T-helper 2 cell (primary cell): ENCODE measurements around the gene STEAP3.

ENCODE experiments used
- DNase-seq, 5 experiments: peaks; one replicate each; pipeline versions ENCODE4 v3.0.0 to v3.0.0-alpha.2; 2012 to 2022

Gene STEAP3

DNA sequence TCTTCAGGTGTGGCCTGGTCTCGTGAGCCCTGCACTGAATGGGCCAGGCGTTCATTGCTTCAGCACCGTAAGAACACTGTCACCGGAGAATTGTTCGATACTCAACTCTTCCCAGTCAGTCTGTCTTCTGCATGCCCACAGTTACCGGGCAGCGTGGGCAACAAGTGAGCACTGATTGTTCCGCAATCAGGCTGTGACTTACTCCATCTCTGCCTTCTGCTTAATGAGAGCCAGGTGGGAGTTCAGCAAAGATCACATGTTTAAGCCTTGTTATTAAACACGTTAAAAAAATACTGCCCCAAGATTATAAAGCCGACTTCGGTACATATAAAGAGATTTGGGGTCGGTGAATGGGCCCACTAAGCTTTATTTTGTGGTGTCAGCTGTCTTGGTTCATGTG, 3.7 kb downstream of the STEAP3 start:
- no peak for DNase-seq

DNA sequence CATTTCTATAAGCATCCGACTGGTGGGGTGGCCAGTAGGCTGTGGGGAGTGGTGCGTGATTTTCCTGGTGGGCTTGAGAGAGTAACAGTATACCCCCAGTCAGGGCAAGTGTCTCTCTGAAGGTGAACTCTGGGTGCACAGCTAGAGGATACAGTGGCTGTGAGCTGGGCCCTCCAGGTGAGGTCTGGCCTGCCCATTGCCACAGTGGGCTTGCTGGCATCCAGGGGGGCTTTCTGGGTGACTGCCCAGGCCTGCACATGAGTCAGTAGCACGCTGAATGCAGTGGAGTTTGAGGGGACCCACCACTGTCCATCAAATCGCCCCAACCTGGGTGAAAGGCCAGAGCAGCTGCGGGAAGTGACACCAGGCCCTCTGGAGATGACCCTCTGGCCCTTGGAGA, 4.5 kb downstream of the STEAP3 start:
- DNase-seq: no peak

DNA sequence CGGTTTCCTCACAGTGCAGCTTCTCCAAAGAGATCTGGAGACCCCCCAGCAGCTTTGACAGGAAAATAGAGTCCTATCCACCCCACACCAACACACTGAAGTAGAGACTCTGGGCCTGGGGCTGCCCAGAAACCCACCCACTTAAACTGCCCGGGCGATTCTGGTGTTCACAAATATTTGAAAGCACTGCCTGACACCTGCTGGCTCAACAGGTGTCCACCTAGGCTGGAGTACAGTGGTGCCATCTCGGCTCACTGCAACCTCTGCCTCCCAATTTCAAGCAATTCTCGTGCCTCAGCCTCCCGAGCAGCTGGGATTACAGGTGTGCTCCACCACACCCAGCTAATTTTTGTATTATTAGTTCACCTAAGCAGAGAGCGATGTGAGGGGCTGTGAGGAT, 5.3 kb downstream of the STEAP3 start:
- DNase-seq: no peak

DNA sequence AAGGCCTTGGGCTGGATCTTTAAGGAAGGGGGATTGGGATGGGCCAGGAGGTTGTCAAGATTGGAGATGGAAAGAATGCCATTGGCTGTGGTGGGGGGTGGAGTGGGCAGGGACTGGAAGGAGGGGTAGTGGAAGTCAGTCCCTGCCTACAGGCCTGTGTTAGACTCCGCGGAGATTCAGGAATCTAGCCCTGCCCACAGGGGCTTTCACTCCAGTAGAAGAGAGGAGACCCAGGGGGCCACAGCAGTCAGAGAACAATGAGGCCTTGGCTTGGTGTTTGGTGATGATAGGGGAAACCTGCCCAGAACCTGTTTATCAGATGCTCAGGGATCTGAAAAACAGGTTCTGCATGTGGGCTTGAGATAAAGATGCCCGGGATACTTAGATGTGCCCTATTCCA, 6.1 kb downstream of the STEAP3 start:
- DNase-seq: no peak

DNA sequence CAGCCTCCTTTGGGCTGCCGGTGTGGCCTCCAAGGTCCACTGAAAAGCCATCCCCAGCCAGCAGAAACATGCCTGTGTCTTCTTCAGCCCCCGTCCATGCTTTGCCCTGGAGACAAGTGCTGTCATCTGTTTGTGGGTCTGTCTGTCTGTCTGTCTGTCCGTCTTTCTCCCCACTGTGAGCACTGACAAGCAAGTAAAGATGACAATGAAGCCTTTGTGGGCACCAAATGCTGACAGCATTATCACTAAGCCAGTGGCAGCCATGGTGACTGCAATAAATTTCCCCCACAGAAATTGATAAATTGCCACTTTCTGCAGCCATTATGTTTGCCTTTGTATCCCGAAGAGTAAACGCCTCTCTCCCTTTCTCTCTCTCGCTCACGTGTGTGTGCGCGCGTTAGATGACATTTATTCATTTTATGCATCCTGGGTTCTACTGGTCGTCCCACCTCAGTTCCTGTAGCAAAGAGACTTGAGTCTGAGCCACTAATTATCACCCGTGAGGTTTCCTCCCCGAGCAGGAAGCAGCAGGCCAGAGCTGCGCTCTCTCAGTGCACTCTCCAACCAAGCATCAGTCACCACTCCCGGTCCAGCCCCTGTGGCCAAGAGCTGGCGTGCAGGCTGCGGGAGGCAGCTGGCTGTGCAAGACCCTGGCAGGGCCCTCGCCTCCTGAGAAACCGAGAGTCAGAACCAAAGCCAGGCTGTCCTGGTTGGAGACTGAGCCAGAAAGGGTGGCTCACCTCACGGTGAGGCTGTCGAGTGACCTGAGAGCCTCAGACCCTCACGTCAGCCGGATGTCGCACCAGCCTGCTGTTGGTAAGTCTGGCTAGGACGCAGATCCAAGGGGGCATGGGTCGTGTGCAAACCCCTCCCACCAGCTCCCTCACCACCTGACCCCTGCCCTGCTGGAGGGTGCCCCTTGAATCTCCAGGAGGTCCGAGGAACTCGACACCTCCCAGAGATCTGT, 6.9 kb downstream of the STEAP3 start:
- DNase-seq: no peak

DNA sequence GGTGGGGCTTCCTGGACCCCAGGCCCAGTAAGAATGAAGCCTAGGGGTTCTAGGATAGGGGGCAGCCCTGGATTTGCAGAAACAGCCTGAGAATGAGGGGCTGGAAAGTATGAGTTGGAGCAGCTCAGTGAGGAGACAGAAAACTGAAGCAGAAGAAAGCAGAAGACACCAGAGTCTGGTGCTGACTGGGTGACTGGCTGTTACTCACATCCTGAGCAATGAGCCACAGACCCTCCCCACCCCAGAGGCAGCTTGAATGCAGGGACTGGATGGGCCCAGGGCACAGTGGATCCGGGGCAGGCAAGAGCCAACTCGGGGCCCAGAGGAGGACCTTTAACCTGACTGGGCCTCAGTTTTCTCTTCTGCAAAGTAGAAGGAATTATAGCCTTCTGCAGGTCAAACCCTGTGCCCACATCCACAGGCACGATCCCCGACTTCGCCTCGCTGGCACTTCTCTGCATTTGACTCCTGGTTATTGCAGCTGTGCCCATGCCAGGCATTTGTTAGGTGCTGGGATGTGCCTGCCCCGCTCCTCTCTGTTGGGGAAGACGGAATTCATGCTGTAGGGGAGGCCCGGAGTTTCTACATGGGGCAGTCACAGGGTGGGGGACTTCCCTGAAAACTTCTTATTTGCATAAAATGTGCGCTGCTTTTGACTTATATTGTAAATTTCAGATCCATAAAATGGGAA, 8.5 kb downstream of the STEAP3 start:
- DNase-seq: no peak

DNA sequence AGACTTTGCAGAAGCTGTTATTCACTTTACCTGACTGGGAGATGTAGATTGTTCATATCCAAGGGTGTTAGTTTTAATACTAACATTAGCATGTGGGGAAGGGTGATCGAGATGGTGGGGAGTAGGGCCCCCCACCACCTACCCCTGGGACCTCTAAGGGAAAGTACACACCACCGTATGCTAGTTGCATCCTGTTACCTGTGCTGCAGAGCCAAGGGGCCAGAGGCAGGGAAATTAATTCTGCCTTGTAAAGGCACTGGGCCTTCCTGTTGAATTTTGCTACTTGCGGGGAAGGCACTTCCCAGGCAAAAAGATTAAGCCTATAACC, 9.0 kb downstream of the STEAP3 start:
- no peak for DNase-seq

DNA sequence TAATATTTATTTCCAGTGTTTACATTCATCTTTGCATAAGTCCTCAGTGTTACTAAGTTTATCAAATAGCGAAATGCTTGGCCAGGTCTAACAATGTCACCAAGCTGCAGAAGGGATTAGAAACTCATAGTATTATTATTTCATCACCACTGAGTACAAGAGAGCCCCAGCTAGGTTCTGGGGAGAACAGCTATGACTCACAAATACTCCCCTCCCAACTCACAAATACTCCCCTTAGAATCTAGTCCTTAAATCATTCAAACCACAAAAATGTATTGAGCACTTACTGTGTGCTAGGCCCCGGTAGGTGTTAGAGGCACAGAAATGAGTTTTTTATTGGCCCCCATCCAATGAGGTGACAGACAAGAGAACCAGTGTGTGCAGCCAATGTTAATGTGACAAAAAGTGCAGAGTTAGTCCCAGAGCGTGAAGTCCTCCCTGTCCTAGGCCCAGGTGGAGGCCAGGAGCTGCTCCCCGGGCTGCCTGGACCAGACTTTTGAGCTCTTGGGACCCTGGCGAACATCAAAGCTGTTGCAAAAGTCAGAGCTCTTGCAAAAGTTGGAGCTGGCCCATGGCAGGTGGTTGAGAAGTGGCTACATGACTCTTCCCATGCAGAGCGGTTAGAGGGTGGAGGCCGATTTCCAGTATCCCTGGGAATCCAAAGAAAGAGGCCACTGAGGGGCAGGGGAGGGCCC, 9.8 kb downstream of the STEAP3 start:
- DNase-seq: no peak

DNA sequence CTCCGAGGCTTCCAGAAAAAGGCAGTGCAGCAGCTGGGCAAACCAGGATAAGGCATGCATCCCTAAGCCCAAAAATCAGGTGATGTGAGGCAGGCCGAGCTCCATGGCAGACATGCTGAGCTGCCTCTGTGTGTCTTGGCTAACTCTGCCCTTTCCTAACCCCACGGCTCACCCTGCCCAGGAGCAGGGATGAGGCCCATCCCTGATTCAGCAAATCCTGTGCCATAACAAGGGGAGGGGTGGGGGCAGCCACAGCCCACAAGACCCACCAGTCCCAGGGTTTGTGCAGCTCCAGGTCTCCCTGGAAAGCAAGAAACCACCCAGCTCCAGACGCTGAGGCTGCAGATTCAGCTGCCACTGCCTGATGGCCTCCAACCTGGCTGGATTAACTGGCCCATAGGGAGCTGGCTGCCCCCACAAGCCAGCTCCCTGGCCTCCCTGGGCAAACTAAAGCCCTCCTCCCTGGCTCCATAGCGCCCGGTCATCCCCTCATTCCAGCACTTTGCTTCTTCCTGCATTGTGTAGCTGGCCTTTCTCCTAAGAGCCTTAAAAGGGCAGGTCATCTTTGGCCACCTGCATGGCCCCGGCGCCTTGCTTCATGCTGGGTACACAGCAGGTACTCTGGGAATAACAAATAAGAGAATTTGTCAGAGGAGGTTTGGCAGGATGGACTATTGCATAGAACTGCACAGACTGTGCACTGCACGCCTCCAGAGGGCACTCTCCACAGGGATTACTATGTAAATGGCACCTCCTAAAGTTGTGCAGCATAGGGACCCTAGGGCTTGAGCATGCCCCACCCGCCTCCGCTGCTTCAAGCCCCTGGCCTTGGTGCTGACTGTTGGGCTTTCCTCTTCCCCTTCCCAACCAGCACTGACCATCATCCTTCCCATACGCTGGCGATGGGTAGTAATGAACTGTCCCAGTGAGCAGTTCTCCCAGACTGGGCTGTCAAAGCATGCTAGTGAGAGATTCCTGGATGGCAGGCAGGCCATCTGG, 10.7 kb downstream of the STEAP3 start:
- no peak for DNase-seq

DNA sequence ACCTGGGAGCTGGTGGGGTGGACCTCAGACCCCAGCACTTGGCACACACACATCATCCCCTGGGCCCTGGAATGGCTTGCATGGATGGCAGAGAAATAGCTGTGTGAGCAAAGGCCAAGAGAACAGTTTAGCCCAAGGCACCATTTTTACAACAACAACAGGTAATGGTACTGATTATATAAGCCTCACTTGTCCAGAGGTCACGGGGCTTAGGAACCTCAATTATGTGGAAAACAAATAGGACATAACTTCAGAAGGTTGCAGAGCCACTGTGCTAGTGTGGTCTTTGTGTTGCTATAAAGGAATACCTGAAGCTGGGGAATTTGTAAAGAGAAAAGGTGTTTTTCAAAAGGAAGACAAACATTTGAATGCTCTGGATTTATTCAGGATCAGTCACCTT, 13.2 kb downstream of the STEAP3 start:
- no peak for DNase-seq

DNA sequence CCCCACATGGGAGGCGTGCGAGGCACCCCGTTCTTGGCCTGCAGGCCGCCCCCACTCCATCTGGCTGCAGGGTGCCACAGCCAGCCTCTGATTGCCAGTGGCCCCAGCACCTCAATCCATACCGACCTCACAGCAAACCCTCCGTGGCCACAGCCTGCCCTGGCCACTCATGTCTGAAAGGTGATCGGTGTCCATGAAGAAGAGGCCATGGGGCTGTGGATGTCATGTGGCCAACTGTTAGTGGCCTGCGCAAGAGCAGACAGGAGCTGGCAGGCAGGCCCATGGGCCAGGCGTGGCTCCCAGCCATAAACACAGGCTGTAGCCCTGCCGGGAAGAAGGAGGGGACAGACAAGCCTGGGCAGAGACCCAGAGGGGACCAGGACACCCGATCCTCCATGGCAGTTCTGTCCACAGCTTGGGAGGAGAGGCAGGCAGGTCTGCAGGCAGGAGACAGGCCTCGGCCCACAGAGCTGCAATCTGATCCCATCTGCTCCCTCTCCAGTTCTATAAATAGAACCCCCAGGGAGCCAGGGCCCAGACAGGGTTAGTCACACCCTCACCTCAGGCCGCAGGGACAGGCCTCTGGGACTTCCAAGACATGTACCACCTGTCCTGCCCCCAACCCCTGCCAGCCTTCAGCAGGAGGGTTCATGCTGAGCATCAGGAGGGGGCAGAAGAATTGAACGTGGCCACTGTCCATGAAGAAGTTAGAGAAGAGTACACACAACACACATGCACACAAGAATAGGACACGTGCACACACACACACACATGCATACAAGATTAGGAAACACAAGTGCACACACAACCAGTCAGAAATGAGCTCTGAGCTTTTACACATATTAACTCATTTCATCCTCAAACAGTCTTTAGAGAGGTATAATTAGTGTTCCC, 16.9 kb downstream of the STEAP3 start:
- no peak for DNase-seq

DNA sequence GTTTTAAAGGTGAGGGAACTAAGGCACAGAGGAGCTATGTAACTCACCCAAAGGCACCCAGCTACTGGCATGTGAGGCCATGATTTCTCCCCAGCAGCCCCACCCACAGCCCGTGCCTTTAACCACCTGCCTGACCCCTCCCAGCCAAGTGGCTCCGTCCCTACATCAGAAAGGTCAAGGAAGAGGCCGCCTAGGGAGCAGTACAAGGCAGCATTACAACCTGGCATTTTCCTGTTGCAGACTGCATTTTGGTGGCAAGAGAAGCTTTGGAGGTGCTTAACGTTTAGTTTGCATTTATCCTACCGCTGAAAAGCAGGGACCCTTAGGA, 17.5 kb downstream of the STEAP3 start:
- DNase-seq: no peak

DNA sequence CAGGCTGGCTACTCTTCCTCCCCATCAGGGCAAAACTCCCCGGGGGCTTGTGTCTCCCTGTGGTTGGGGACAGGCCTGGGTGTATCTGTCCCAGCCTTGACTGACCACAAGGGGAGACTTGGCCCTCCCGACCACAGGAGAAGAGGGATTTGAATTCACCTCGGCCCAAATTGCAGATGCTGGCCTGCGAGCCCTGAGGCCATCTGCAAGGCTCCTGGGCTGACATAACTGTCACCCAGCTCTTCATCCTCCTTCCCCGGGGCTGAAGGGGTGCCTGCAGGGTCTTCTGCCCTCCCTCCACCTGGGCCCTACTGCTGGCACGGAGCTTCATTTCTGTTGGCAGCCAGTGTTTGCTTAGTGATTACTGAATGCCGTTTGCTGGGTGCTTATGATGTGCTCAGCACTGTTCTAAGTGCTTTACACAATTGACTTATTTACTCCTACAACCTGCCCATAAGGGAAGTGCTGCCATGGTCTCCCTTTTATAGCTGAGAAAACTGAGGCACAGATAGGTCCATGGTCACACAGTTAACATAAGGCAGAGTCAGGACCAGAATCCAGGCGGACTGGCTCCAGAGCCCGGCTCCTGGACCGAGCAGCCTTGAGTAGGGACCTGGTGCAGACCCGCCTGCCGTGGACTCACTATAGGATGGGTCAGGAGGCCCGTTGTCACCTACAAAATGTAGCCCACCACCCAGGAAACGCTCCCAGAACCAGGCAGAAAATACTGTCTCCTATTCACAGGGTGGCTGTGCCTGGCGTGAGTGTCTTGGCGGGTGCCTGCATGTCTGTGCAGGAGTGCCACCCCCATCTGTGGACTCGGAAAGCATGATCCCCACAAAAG, 18.9 kb downstream of the STEAP3 start:
- DNase-seq: no peak

DNA sequence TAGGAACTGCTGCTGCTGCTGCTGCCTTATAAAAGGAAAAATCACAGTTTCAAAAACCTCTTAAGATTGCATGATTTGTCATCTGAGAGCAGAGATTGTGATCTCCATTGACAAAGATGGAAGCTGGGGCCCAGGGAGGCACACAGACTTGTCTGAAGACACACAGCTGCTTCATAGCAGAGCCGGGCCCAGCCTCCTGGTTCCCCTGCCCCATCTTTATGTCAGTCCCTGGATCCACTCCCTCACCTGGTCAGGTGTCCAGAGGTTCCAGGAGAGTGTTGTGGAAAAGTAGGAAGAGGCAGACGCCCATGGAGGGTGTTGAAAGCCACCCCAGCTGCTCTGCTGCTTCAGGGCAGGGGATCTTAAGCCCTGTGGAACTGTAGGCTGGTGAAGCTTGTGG, 20.0 kb downstream of the STEAP3 start:
- DNase-seq: no peak

DNA sequence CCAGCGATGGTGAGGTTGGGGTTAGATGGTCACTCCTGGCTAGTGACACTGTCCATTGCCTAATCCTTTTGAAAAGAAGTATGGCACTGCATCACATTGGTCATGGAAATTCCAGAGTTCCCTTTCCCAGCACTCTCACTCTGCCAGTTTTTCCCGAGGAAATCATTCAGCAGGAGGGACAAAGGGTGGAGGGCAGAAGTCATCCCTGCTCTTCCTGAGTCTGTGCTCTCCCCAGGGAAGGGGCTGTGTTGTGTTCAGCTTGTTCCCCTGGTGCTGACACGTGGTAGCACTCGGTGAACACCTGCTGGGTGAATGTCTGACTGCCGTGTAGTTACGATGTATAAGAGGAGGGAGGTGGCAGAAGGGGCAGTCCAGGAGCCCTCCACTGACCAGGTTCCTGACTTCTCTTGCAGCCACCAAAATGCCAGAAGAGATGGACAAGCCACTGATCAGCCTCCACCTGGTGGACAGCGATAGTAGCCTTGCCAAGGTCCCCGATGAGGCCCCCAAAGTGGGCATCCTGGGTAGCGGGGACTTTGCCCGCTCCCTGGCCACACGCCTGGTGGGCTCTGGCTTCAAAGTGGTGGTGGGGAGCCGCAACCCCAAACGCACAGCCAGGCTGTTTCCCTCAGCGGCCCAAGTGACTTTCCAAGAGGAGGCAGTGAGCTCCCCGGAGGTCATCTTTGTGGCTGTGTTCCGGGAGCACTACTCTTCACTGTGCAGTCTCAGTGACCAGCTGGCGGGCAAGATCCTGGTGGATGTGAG, 21.6 kb downstream of the STEAP3 start:
- DNase-seq: no peak

DNA sequence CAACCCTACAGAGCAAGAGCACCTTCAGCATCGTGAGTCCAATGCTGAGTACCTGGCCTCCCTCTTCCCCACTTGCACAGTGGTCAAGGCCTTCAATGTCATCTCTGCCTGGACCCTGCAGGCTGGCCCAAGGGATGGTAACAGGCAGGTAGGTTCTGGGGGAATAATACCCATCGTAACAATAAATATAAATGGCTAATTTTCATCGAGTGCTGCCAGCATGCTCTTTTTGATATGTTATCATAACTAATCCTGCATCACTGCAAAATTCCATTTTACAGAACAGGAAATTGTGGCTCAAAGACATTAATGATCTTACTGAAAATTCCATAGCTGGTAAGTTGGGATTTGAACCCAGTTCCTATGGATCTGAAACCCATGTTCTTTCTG, 22.2 kb downstream of the STEAP3 start:
- no peak for DNase-seq

DNA sequence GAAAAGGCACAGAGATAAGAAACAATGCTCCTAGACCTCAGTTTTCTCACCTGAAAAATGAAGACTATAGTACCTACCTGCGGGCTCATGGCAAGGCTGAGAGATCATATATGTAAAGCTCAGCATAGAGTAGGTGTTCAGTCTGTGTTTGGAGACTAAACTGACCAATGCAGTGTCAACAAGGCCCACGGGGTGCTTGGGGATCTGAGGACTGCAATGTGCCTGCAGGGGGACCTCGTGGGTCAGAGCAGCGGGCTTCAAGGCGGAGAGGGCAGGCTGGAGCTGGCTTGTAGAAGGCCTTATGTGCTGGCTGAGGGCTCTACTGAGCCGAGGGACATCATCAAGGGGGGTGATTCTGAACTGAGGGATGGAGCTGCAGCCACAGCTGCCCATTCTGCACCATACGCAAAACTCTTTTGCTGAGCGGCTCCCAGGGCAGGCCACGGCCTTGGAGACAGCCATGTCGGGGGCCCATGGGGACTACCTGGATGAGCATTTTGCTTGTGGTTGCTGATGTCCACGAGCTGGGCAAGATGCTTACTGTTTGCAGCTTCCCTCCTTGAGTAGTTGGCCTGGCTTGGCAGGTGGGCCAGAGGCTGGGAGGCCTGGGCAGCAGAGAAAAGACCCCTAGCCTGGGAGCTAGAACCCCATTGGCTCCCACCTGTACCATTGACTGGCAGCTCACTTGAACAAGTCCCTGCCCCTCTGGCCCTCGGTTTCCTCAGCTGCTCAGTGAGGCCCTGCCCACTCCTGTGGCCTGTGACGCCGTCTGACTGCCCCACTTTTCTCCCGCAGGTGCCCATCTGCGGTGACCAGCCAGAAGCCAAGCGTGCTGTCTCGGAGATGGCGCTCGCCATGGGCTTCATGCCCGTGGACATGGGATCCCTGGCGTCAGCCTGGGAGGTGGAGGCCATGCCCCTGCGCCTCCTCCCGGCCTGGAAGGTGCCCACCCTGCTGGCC, 23.5 kb downstream of the STEAP3 start:
- DNase-seq: no peak

DNA sequence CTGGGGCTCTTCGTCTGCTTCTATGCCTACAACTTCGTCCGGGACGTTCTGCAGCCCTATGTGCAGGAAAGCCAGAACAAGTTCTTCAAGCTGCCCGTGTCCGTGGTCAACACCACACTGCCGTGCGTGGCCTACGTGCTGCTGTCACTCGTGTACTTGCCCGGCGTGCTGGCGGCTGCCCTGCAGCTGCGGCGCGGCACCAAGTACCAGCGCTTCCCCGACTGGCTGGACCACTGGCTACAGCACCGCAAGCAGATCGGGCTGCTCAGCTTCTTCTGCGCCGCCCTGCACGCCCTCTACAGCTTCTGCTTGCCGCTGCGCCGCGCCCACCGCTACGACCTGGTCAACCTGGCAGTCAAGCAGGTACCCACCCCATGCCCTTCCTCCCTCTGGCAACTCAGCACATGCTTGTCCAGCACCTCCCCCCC, 24.2 kb downstream of the STEAP3 start:
- no peak for DNase-seq

DNA sequence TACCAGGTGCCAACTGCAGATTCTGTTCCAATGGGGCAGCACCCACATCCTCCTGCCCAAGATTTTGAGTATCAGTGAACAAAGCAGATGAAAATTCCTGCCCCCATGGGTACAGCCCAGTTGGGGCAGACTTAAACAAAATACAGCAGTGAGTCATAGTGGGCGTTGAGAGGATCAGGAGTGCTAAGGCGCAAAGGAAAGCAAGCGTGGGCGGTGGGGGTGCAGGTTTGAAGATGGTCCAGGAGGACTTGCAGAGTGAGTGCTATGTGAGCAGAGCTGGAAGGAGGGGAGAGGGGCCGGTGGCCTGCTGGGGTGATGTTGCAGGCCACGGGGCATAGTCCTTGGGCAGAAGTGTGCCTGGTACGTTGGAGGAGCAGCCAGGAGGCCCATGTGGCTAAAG, 24.7 kb downstream of the STEAP3 start:
- no peak for DNase-seq
